Neural progenitor cell (in vitro differentiated cells): Measurements from ENCODE around the gene BCAR1. TPM values are rescaled to one million over a fixed set of nuclear protein-coding genes. Genes with fewer than 3 reads are reported as not detected.

Experiments used
- DNase-seq: peaks from one replicate; pipeline ENCODE4 v3.0.0-alpha.2; 2016; ENCODE audit warnings: low spot score
- H2AFZ ChIP-seq: fragments of 200-600 bp; sonication (generic); replicated peaks from 2 replicates; pipeline ENCODE4 v1.6.1; 2016; ENCODE audit warnings: antibody characterized with exemption
- H3F3A ChIP-seq: fragments of 200-600 bp; sonication (generic); 2 replicates; pipeline ENCODE4 v1.6.1; 2016; ENCODE audit warnings: antibody characterized with exemption, low read depth
- H3K27ac ChIP-seq: fragments of 200-600 bp; sonication (generic); 2 replicates; pipeline ENCODE4 v1.5.1; 2016; ENCODE audit warnings: mild to moderate bottlenecking
- H3K27me3 ChIP-seq: fragments of 200-600 bp; sonication (generic); 2 replicates; pipeline ENCODE4 v1.6.1; 2016; ENCODE audit warnings: mild to moderate bottlenecking, moderate library complexity
- H3K36me3 ChIP-seq: fragments of 200-600 bp; sonication (generic); 2 replicates; pipeline ENCODE4 v1.5.1; 2016
- H3K4me1 ChIP-seq: fragments of 200-600 bp; sonication (generic); 2 replicates; pipeline ENCODE4 v1.6.1; 2016; ENCODE audit warnings: mixed run types
- H3K4me2 ChIP-seq: fragments of 200-600 bp; sonication (generic); 2 replicates; pipeline ENCODE4 v1.6.1; 2016
- H3K4me3 ChIP-seq: fragments of 200-600 bp; sonication (generic); 2 replicates; pipeline ENCODE4 v1.5.1; 2016
- H3K79me2 ChIP-seq: fragments of 200-600 bp; sonication (generic); 2 replicates; pipeline ENCODE4 v1.6.1; 2016; ENCODE audit warnings: low read depth
- H3K9ac ChIP-seq: fragments of 200-600 bp; sonication (generic); 2 replicates; pipeline ENCODE4 v1.6.1; 2016
- H3K9me3 ChIP-seq: fragments of 200-600 bp; sonication (generic); 2 replicates; pipeline ENCODE4 v1.5.1; 2016; ENCODE audit warnings: low read depth
- H4K20me1 ChIP-seq: fragments of 200-600 bp; sonication (generic); 2 replicates; pipeline ENCODE4 v1.6.1; 2016; ENCODE audit warnings: low read depth
- H3K27ac Mint-ChIP-seq: 3 replicates; pipeline ENCODE4 v1.8.0; 2021; ENCODE audit warnings: mixed read lengths
- H3K27me3 Mint-ChIP-seq: 2 replicates; pipeline ENCODE4 v1.8.0; 2022; ENCODE audit warnings: low read depth, mild to moderate bottlenecking, inconsistent platforms, moderate library complexity, mixed read lengths; ENCODE audit not compliant: insufficient read depth
- H3K36me3 Mint-ChIP-seq: 3 replicates; pipeline ENCODE4 v1.8.0; 2021; ENCODE audit warnings: mixed read lengths
- H3K4me1 Mint-ChIP-seq: 3 replicates; pipeline ENCODE4 v1.8.0; 2021; ENCODE audit warnings: mixed read lengths
- H3K4me3 Mint-ChIP-seq: 3 replicates; pipeline ENCODE4 v1.8.0; 2021; ENCODE audit warnings: mild to moderate bottlenecking, moderate library complexity, mixed read lengths
- H3K9me3 Mint-ChIP-seq: 3 replicates; pipeline ENCODE4 v1.8.0; 2020; ENCODE audit warnings: mixed read lengths
- CTCF ChIP-seq: fragments of 200-600 bp; sonication (generic); IDR thresholded peaks from 2 replicates; pipeline ENCODE4 v1.5.1; 2017; ENCODE audit warnings: antibody characterized with exemption, mild to moderate bottlenecking
- EZH2 ChIP-seq: fragments of 200-600 bp; sonication (generic); IDR thresholded peaks from 2 replicates; pipeline ENCODE4 v1.6.1; 2017; ENCODE audit warnings: antibody characterized with exemption, mild to moderate bottlenecking, moderate library complexity
- EZH2phosphoT487 ChIP-seq: fragments of 200-600 bp; sonication (generic); IDR thresholded peaks from 2 replicates; pipeline ENCODE4 v1.6.1; 2017; ENCODE audit warnings: antibody characterized with exemption
- total RNA-seq: library from RNA; depleted of rRNA; stranded (reverse); fragments of >200 nt; gene quantifications from 2 replicates; pipeline ENCODE4 v1.2.3, GENCODE V29; 2015; ENCODE audit warnings: low replicate concordance

Gene BCAR1
- total RNA-seq, 1 donor from 2014 or later = 10.9 TPM

GRCh38 chr16:75292691-75293090, 41.3 kb upstream of the BCAR1 start:
- H3K27ac Mint-ChIP-seq = no peak overlapping the region
- Histone ChIP-seq H3K9ac (no peak overlapping the region), H3K27ac (no peak overlapping the region), H3K27me3 (no peaks in the 10 kb centered on the region), H4K20me1 (peaks cover 2% of the 10 kb centered on the region), H3K4me3 (no peak overlapping the region), H3K4me2 (no peak overlapping the region), H3K9me3 (no peaks in the 10 kb centered on the region), H3K4me1 (peaks cover 2% of the 10 kb centered on the region), H3K79me2 (no peaks in the 10 kb centered on the region), H2AFZ (no peak overlapping the region), H3K36me3 (no peaks in the 10 kb centered on the region), H3F3A (no peaks in the 10 kb centered on the region)
- H3K4me3 Mint-ChIP-seq = no peak overlapping the region
- peaks cover 18% of the 10 kb centered on the region for H3K36me3 Mint-ChIP-seq
- peaks cover 16% of the 10 kb centered on the region for H3K4me1 Mint-ChIP-seq
- peaks cover 6% of the 10 kb centered on the region for H3K27me3 Mint-ChIP-seq
- no peaks in the 10 kb centered on the region for H3K9me3 Mint-ChIP-seq
- TF ChIP-seq CTCF = no peak
- no peak for TF ChIP-seq EZH2phosphoT487
- no peak for TF ChIP-seq EZH2
- DNase-seq = no peak

DNA sequence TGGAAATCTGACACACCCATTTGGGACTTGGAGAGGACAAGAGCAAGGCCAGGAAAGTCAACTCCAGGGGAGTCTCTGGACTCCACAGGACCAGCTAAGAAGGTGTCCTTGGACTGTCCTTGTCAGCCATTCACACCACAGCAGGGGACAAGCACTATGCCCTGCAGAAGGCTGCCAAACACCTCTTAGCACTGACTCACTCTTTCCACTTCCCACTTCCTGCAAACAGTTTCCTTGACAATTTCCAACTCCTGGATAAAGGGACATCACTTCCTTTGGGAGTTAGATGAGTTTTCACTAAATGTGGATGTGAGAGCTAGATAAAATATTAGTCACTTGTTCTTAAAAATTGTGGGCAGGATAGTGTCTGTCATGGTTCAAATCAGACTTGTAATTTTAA, 37.8 kb upstream of the BCAR1 start:
- Mint-ChIP-seq H3K4me1 (peaks cover 14% of the 10 kb centered on the region), H3K9me3 (peaks cover 5% of the 10 kb centered on the region), H3K27ac (no peak overlapping the region), H3K36me3 (peaks cover 26% of the 10 kb centered on the region), H3K4me3 (no peak overlapping the region), H3K27me3 (peaks cover 4% of the 10 kb centered on the region)
- no peak overlapping the region for H2AFZ ChIP-seq
- no peaks in the 10 kb centered on the region for H3K9me3 ChIP-seq
- H3K27ac ChIP-seq = no peak overlapping the region
- H3K9ac ChIP-seq = no peak overlapping the region
- no peaks in the 10 kb centered on the region for H3F3A ChIP-seq
- H3K36me3 ChIP-seq = no peaks in the 10 kb centered on the region
- H3K4me2 ChIP-seq = no peak overlapping the region
- H3K4me3 ChIP-seq = no peak overlapping the region
- no peaks in the 10 kb centered on the region for H3K79me2 ChIP-seq
- H3K4me1 ChIP-seq = peaks cover 9% of the 10 kb centered on the region
- H3K27me3 ChIP-seq = no peaks in the 10 kb centered on the region
- TF ChIP-seq EZH2phosphoT487 (no peak), CTCF (no peak), EZH2 (no peak)
- no peak for DNase-seq
- H4K20me1 ChIP-seq = peaks cover 2% of the 10 kb centered on the region

GRCh38 chr16:75288596-75289120, 37.2 kb upstream of the BCAR1 start:
- no peak overlapping the region for H2AFZ ChIP-seq
- H3K4me2 ChIP-seq = no peak overlapping the region
- Mint-ChIP-seq H3K27me3 (peaks cover 4% of the 10 kb centered on the region), H3K36me3 (peaks cover 21% of the 10 kb centered on the region), H3K27ac (peak overlapping the region; percentile 62), H3K9me3 (peaks cover 5% of the 10 kb centered on the region), H3K4me3 (no peak overlapping the region), H3K4me1 (peaks cover 9% of the 10 kb centered on the region)
- H3K9ac ChIP-seq = no peak overlapping the region
- peaks cover 9% of the 10 kb centered on the region for H3K4me1 ChIP-seq
- no peaks in the 10 kb centered on the region for H3F3A ChIP-seq
- H3K4me3 ChIP-seq = no peak overlapping the region
- TF ChIP-seq CTCF = no peak
- TF ChIP-seq EZH2 = no peak
- TF ChIP-seq EZH2phosphoT487 = no peak
- H3K27ac ChIP-seq = no peak overlapping the region
- DNase-seq = no peak
- H3K79me2 ChIP-seq = no peaks in the 10 kb centered on the region
- no peaks in the 10 kb centered on the region for H3K36me3 ChIP-seq
- peaks cover 2% of the 10 kb centered on the region for H4K20me1 ChIP-seq
- no peaks in the 10 kb centered on the region for H3K9me3 ChIP-seq
- no peaks in the 10 kb centered on the region for H3K27me3 ChIP-seq
